K562 (cell line): Measurements from ENCODE around the gene ATP2A1. TPM values are rescaled to one million over a fixed set of nuclear protein-coding genes. Genes with fewer than 3 reads are reported as not detected.

Source experiments
- E2F6 ChIP-seq, 2 experiments: IDR thresholded peaks; 2 replicates each; pipeline ENCODE4 v1.6.1; 2011; ENCODE audit warnings: borderline replicate concordance in 1 of 2, control low read depth in 1 of 2, low read depth in 1 of 2, low read length in 1 of 2, mild to moderate bottlenecking in 1 of 2, mixed read lengths in 1 of 2, moderate library complexity in 1 of 2; ENCODE audit not compliant: insufficient read depth in 1 of 2, insufficient read length in 1 of 2, poor library complexity in 1 of 2, severe bottlenecking in 1 of 2; ENCODE audit errors: extremely low read depth in 1 of 2
- FOXJ3 ChIP-seq: sonication (generic); formaldehyde crosslinking; IDR thresholded peaks from 2 replicates; pipeline ENCODE4 v1.4.0; 2020; ENCODE audit warnings: mild to moderate bottlenecking, missing genetic modification reagents
- FOXP4 ChIP-seq: sonication (generic); formaldehyde crosslinking; IDR thresholded peaks from 2 replicates; pipeline ENCODE4 v1.8.0; 2022; ENCODE audit warnings: mild to moderate bottlenecking, missing genetic modification reagents, borderline replicate concordance
- KDM4B ChIP-seq, 2 experiments: fragments of 450-650 bp in 1 of 2; sonication (generic) in 1 of 2; IDR thresholded peaks; 2 replicates each; pipeline ENCODE4 v1.6.1; 2016 to 2017; ENCODE audit warnings: borderline replicate concordance in 2 of 2, antibody characterized with exemption in 1 of 2, low read depth in 1 of 2, mild to moderate bottlenecking in 1 of 2
- SIN3B ChIP-seq: fragments of 450-650 bp; IDR thresholded peaks from 2 replicates; pipeline ENCODE4 v1.6.1; 2017; ENCODE audit warnings: low read depth, mild to moderate bottlenecking, moderate library complexity
- ZBTB49 ChIP-seq: sonication (generic); formaldehyde crosslinking; IDR thresholded peaks from 2 replicates; pipeline ENCODE4 v1.8.0; 2022; ENCODE audit warnings: missing genetic modification reagents, mild to moderate bottlenecking, borderline replicate concordance
- polyA plus RNA-seq, 8 experiments: library from polyadenylated mRNA; depleted of rRNA in 4 of 8; stranded (reverse) in 5 of 8; unstranded in 3 of 8; fragments of >200 nt; fragmentation: Nextera tagmentation in 2 of 8; fragmentation: Illumina TruSeq in 1 of 8; extraction: Ambion mirVana in 2 of 8; extraction: Trizol in 1 of 8; gene quantifications; 2 replicates each; pipeline versions ENCODE4 v1.2.1 to v1.2.3, GENCODE V29; 2011 to 2014; ENCODE audit warnings: inconsistent platforms in 1 of 8, missing spikeins in 1 of 8
- total RNA-seq, 7 experiments: library from RNA; depleted of rRNA in 6 of 7; stranded (reverse); fragments of >200 nt in 6 of 7; fragmentation: Illumina TruSeq in 2 of 7; extraction: Trizol in 2 of 7; gene quantifications; 2 replicates each; pipeline versions ENCODE4 v1.2.1 to v1.2.3, GENCODE V29; 2011 to 2021; ENCODE audit warnings: low replicate concordance in 1 of 7

Gene ATP2A1
- total and polyA plus RNA-seq, 9 of the 15 experiments (the other 6 are each of a cell fraction or from before 2014, with no cell fraction given), result 0.25 to 2.6 (median 0.65) TPM

- TF ChIP-seq FOXJ3 (CRISPR knock-in tag), result no peak
- peak; percentile 30 to 90 for TF ChIP-seq E2F6 (IDR thresholded peaks at IDR 0.05; ENCODE audit: borderline replicate concordance in 1 of 2, extremely low read depth in 1 of 2, insufficient read depth in 1 of 2, insufficient read length in 1 of 2, low read depth in 1 of 2, low read length in 1 of 2, poor library complexity in 1 of 2, severe bottlenecking in 1 of 2)
- peak in 1 of 2 experiments; percentile 5; a peak in 1 of 4 replicates for TF ChIP-seq KDM4B (IDR thresholded peaks at IDR 0.05; ENCODE audit: borderline replicate concordance in 2 of 2, low read depth in 1 of 2)
- no peak; the same call in 1 of the 2 replicates for TF ChIP-seq FOXP4 (CRISPR knock-in tag)
- TF ChIP-seq SIN3B, result no peak; the same call in 1 of the 2 replicates
- TF ChIP-seq ZBTB49 (CRISPR knock-in tag), result 0 out of 2 replicates have a peak, but pooled peaks have one; percentile 7
Measured at GRCh38 chr16:28863929-28864793, 14.1 kb upstream of the ATP2A1 start (continued).
